Neural cell (in vitro differentiated cells): ENCODE results near the gene TMCC1.

ENCODE experiments used
- EZH2 ChIP-seq: fragments of 200-600, 300-800 bp; shearing (Covaris generic), sonication (generic); IDR thresholded peaks from 2 replicates; pipeline ENCODE4 v1.6.1; 2014; ENCODE audit warnings: antibody characterized with exemption, low read length, borderline replicate concordance, mild to moderate bottlenecking; ENCODE audit not compliant: insufficient read depth, poor library complexity, severe bottlenecking
- TF ChIP-seq, protein P1 (sequence below): fragments of 450-650 bp; IDR thresholded peaks from 2 replicates; pipeline ENCODE4 v1.5.1; 2014; ENCODE audit warnings: antibody characterized with exemption, mild to moderate bottlenecking, moderate library complexity; ENCODE audit not compliant: poor library complexity, severe bottlenecking
- TF ChIP-seq, protein P2 (sequence below): IDR thresholded peaks from 2 replicates; pipeline ENCODE4 v1.6.1; 2012; ENCODE audit warnings: borderline replicate concordance

DNA sequence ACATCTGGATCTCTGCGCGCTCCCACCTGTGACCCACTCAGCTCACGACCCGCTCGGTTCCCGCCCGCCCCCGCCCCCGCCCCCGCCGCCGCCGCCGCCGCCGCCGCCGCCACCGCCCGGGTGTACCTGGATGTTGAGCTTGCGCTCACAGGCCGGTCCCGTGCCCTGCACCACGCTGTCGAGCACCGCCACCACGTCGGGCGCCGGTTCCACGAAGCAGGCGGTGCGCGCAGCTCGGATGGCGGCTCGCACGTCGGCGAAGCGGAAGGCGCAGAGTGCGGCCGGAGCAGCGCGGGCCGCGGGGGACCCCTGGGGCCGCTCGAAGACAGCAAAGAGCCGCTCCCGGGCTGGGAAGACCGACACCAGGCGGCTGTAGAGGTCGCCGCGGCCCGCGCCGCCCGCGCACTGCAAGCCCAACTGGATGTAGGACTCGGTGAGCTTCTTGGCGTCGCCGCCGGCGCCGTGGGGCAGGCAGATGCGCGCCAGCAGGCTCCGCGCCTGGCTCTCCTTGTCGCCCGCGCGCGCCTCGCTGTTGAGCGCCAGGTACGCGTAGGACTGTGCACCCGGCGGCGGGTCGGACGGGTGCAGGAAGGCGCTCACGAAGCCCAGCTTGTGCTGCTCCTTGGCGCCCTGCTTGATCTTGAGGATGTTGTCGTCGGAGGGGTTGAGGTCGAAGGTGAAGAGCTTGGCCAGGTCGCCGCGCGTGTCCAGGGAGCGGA is 288.1 kb downstream of the TMCC1 start:
- TF ChIP-seq, protein P1, sequence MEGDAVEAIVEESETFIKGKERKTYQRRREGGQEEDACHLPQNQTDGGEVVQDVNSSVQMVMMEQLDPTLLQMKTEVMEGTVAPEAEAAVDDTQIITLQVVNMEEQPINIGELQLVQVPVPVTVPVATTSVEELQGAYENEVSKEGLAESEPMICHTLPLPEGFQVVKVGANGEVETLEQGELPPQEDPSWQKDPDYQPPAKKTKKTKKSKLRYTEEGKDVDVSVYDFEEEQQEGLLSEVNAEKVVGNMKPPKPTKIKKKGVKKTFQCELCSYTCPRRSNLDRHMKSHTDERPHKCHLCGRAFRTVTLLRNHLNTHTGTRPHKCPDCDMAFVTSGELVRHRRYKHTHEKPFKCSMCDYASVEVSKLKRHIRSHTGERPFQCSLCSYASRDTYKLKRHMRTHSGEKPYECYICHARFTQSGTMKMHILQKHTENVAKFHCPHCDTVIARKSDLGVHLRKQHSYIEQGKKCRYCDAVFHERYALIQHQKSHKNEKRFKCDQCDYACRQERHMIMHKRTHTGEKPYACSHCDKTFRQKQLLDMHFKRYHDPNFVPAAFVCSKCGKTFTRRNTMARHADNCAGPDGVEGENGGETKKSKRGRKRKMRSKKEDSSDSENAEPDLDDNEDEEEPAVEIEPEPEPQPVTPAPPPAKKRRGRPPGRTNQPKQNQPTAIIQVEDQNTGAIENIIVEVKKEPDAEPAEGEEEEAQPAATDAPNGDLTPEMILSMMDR: peak; percentile 36
- TF ChIP-seq, protein P2, sequence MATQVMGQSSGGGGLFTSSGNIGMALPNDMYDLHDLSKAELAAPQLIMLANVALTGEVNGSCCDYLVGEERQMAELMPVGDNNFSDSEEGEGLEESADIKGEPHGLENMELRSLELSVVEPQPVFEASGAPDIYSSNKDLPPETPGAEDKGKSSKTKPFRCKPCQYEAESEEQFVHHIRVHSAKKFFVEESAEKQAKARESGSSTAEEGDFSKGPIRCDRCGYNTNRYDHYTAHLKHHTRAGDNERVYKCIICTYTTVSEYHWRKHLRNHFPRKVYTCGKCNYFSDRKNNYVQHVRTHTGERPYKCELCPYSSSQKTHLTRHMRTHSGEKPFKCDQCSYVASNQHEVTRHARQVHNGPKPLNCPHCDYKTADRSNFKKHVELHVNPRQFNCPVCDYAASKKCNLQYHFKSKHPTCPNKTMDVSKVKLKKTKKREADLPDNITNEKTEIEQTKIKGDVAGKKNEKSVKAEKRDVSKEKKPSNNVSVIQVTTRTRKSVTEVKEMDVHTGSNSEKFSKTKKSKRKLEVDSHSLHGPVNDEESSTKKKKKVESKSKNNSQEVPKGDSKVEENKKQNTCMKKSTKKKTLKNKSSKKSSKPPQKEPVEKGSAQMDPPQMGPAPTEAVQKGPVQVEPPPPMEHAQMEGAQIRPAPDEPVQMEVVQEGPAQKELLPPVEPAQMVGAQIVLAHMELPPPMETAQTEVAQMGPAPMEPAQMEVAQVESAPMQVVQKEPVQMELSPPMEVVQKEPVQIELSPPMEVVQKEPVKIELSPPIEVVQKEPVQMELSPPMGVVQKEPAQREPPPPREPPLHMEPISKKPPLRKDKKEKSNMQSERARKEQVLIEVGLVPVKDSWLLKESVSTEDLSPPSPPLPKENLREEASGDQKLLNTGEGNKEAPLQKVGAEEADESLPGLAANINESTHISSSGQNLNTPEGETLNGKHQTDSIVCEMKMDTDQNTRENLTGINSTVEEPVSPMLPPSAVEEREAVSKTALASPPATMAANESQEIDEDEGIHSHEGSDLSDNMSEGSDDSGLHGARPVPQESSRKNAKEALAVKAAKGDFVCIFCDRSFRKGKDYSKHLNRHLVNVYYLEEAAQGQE: peak; percentile 16
- peak; percentile 96 for TF ChIP-seq EZH2
